Panc1 (cell line): ENCODE data around the gene PTPRO.

ENCODE experiments used
- TF ChIP-seq, protein P1 (sequence below): fragments of 450-650 bp; IDR thresholded peaks from 2 replicates; pipeline ENCODE4 v1.5.1; 2017; ENCODE audit warnings: mild to moderate bottlenecking
- TF ChIP-seq, protein P2 (sequence below), 2 experiments: IDR thresholded peaks; 2 replicates each; pipeline ENCODE4 v1.6.1; 2011 to 2012; ENCODE audit warnings: low read depth in 2 of 2, control low read depth in 1 of 2, low read length in 1 of 2, mild to moderate bottlenecking in 1 of 2, moderate library complexity in 1 of 2; ENCODE audit not compliant: insufficient read depth in 1 of 2

DNA sequence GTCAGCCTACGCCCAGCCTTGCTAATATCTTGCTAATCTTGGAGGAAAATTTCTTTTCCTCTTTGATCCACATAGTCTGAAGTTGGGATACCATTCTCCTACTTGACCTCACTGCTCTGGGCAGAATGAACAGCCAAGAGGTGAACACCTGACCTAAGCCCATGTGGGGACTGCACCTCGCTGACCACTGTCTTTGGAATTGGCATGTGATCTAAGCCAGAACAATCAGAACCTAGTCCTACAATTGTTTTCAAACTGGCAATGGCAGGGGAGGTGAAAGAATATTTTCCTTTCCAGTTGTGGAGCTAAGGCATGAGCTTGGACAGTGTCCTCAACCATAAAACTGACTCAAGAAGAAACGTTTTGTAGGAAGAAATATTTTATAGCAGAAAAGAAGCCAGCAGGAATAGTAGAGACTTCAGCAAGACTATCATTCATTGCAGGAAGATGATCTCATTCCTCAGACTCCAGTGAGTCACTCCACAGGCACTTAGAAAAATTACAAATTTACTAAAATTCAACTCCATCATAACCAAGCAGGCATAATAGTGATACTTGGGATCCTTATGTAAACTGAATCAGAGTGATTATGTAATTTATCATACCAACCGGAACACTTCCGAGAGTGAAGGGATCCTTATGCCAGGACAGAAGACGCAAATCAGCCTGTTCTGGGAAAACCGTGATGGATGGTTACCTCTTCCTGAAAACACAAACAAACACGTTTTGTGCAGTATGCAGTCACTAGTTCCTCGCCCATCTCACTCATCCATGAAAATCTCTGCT, 14.7 kb downstream of the PTPRO start:
- TF ChIP-seq, protein P1, sequence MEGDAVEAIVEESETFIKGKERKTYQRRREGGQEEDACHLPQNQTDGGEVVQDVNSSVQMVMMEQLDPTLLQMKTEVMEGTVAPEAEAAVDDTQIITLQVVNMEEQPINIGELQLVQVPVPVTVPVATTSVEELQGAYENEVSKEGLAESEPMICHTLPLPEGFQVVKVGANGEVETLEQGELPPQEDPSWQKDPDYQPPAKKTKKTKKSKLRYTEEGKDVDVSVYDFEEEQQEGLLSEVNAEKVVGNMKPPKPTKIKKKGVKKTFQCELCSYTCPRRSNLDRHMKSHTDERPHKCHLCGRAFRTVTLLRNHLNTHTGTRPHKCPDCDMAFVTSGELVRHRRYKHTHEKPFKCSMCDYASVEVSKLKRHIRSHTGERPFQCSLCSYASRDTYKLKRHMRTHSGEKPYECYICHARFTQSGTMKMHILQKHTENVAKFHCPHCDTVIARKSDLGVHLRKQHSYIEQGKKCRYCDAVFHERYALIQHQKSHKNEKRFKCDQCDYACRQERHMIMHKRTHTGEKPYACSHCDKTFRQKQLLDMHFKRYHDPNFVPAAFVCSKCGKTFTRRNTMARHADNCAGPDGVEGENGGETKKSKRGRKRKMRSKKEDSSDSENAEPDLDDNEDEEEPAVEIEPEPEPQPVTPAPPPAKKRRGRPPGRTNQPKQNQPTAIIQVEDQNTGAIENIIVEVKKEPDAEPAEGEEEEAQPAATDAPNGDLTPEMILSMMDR, result no peak
- TF ChIP-seq, protein P2, sequence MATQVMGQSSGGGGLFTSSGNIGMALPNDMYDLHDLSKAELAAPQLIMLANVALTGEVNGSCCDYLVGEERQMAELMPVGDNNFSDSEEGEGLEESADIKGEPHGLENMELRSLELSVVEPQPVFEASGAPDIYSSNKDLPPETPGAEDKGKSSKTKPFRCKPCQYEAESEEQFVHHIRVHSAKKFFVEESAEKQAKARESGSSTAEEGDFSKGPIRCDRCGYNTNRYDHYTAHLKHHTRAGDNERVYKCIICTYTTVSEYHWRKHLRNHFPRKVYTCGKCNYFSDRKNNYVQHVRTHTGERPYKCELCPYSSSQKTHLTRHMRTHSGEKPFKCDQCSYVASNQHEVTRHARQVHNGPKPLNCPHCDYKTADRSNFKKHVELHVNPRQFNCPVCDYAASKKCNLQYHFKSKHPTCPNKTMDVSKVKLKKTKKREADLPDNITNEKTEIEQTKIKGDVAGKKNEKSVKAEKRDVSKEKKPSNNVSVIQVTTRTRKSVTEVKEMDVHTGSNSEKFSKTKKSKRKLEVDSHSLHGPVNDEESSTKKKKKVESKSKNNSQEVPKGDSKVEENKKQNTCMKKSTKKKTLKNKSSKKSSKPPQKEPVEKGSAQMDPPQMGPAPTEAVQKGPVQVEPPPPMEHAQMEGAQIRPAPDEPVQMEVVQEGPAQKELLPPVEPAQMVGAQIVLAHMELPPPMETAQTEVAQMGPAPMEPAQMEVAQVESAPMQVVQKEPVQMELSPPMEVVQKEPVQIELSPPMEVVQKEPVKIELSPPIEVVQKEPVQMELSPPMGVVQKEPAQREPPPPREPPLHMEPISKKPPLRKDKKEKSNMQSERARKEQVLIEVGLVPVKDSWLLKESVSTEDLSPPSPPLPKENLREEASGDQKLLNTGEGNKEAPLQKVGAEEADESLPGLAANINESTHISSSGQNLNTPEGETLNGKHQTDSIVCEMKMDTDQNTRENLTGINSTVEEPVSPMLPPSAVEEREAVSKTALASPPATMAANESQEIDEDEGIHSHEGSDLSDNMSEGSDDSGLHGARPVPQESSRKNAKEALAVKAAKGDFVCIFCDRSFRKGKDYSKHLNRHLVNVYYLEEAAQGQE (IDR thresholded peaks at IDR 0.05; ENCODE audit: insufficient read depth in 1 of 2, low read depth in 2 of 2, low read length in 1 of 2), result no peak
